Measurements from ENCODE around the gene PBX2.

DNA sequence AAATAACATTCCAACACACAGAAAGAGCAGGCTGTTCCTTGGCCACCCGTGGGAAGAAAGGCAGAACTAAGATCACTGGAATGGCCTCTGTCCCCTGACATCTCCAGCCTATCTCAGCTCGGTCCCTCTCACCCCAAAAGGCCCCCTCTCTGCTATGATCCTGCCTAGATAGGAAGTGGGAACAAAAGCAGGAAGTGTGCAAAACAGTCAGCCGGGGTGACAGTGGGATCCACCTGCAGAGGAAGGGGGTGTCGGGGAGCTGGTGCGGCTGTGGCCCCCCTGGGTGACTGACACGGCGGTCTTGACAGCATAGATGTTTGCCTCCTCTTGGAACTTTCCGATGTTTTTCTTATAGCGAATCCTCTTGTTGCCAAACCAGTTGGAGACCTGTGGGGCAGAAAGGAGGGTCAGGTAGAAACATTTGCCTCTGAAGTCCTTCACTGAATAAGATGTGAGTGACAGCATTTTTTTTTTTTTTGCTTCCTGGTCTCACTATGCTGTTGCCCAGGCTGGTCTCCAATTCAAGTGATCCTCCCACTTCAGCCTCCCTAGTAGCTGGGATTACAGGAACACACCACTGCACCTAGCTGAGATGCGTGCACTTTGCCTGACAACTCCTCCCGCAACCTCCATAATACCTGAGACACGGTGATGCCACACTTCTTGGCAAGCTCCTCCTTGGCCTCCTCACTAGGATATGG is 2.8 kb downstream of the PBX2 start:
- TF ChIP-seq, protein P1, sequence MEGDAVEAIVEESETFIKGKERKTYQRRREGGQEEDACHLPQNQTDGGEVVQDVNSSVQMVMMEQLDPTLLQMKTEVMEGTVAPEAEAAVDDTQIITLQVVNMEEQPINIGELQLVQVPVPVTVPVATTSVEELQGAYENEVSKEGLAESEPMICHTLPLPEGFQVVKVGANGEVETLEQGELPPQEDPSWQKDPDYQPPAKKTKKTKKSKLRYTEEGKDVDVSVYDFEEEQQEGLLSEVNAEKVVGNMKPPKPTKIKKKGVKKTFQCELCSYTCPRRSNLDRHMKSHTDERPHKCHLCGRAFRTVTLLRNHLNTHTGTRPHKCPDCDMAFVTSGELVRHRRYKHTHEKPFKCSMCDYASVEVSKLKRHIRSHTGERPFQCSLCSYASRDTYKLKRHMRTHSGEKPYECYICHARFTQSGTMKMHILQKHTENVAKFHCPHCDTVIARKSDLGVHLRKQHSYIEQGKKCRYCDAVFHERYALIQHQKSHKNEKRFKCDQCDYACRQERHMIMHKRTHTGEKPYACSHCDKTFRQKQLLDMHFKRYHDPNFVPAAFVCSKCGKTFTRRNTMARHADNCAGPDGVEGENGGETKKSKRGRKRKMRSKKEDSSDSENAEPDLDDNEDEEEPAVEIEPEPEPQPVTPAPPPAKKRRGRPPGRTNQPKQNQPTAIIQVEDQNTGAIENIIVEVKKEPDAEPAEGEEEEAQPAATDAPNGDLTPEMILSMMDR (conservative IDR thresholded peaks at IDR 0.05; ENCODE audit: low read depth in 2 of 2) = no peak
- TF ChIP-seq POLR2AphosphoS5 (IDR thresholded peaks at IDR 0.05; ENCODE audit: low read depth) = no peak
